ENCODE measurements around the gene RPS6KA3. TPM values are rescaled to one million over a fixed set of nuclear protein-coding genes. Genes with fewer than 3 reads are reported as not detected.

The RPS6KA3 gene
- polyA plus RNA-seq, 1 donor (not counting 4 experiments of a cell fraction or from before 2014, with no cell fraction given): 32.1 TPM

DNA sequence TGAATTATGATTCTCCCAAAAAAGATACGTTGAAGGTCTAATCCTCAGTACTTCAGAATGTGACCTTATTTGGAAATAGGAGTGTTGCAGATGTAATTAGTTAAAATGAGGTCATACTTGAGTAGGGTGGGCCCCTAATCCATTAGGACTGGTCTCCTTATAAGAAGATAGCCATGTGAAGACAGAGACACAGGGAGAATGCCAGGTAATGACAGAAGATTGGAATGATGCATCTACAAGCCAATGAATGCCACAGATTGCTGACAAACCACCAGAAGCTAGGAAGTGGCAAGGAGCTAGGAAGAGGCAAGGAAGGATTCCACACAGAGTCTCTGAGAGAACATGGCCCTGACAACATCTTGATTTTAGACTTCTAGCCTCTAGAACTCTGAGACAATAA is 7.4 kb upstream of the RPS6KA3 start:
- no peaks in the 10 kb centered on the region for H4K20me1 ChIP-seq (ENCODE audit: control insufficient read depth, extremely low read depth, insufficient read depth, low read length)
- FAIRE-seq: no peak
- DNase-seq (ENCODE audit: low read depth, low spot score): no peak
- H2AFZ ChIP-seq (ENCODE audit: control insufficient read depth, low read length): no peak overlapping the region
- H3K4me3 ChIP-seq (ENCODE audit: control insufficient read depth in 2 of 3, extremely low read depth in 1 of 3, insufficient read depth in 2 of 3, low read depth in 1 of 3, low read length in 3 of 3): no peak overlapping the region
- H3K4me1 ChIP-seq (ENCODE audit: control insufficient read depth, extremely low read depth, insufficient read depth, low read length): no peaks in the 10 kb centered on the region
- no peak overlapping the region for H3K27ac ChIP-seq (ENCODE audit: control insufficient read depth, insufficient read depth, low read length)
- no peaks in the 10 kb centered on the region for H3K27me3 ChIP-seq (ENCODE audit: control insufficient read depth, extremely low read depth, insufficient read depth, low read length)
- H3K9ac ChIP-seq (ENCODE audit: control insufficient read depth, extremely low read depth, insufficient read depth, low read length): no peak overlapping the region
- no peaks in the 10 kb centered on the region for H3K9me1 ChIP-seq (ENCODE audit: control insufficient read depth, extremely low read depth, insufficient read depth, low read length)
- TF ChIP-seq EZH2 (IDR thresholded peaks at IDR 0.05; ENCODE audit: low read length): no peak
- TF ChIP-seq, protein P1, sequence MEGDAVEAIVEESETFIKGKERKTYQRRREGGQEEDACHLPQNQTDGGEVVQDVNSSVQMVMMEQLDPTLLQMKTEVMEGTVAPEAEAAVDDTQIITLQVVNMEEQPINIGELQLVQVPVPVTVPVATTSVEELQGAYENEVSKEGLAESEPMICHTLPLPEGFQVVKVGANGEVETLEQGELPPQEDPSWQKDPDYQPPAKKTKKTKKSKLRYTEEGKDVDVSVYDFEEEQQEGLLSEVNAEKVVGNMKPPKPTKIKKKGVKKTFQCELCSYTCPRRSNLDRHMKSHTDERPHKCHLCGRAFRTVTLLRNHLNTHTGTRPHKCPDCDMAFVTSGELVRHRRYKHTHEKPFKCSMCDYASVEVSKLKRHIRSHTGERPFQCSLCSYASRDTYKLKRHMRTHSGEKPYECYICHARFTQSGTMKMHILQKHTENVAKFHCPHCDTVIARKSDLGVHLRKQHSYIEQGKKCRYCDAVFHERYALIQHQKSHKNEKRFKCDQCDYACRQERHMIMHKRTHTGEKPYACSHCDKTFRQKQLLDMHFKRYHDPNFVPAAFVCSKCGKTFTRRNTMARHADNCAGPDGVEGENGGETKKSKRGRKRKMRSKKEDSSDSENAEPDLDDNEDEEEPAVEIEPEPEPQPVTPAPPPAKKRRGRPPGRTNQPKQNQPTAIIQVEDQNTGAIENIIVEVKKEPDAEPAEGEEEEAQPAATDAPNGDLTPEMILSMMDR (optimal IDR thresholded peaks at IDR 0.05 in 1 of 3, IDR thresholded peaks at IDR 0.05 in 1 of 3, conservative IDR thresholded peaks at IDR 0.05 in 1 of 3; ENCODE audit: extremely low read depth in 1 of 3, insufficient read depth in 2 of 3, low read length in 3 of 3): no peak
- no peak overlapping the region for H3K4me2 ChIP-seq (ENCODE audit: control insufficient read depth, extremely low read depth, insufficient read depth, low read depth, low read length)
- dilution Hi-C loops (cut with MboI; ENCODE audit: extremely low pct_ligation_motif_present, low sequenced_read_pairs): no loop called here
- no peaks in the 10 kb centered on the region for H3K36me3 ChIP-seq (ENCODE audit: control insufficient read depth in 2 of 2, extremely low read depth in 1 of 2, insufficient read depth in 2 of 2, low read length in 2 of 2)
- no peaks in the 10 kb centered on the region for H3K9me3 ChIP-seq (ENCODE audit: control insufficient read depth, low read depth, low read length)
- H3K79me2 ChIP-seq (ENCODE audit: control insufficient read depth, insufficient read depth, low read length): no peaks in the 10 kb centered on the region

DNA sequence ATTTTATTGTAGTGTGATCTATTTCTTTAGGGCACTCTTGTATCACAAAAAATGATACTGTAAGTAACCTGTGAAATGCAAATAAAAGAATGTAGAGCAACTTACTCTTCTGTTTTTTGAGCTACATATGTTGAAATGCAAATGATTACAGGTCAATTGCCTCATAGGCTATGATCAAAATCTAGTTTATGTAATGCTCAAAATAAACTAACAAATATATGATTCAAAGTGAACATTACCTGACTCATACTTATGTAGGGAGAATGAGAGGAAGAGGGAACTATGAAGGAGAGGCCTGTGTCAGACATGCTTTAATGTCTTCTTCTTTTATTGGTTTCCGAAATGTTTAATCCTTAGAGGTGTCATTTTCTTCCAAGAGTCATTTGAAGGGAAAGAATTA is 5.0 kb upstream of the RPS6KA3 start:
- no peak overlapping the region for H3K4me3 ChIP-seq (ENCODE audit: control insufficient read depth in 2 of 3, extremely low read depth in 1 of 3, insufficient read depth in 2 of 3, low read depth in 1 of 3, low read length in 3 of 3)
- no peak overlapping the region for H3K9ac ChIP-seq (ENCODE audit: control insufficient read depth, extremely low read depth, insufficient read depth, low read length)
- H3K27me3 ChIP-seq (ENCODE audit: control insufficient read depth, extremely low read depth, insufficient read depth, low read length): no peaks in the 10 kb centered on the region
- H4K20me1 ChIP-seq (ENCODE audit: control insufficient read depth, extremely low read depth, insufficient read depth, low read length): no peaks in the 10 kb centered on the region
- dilution Hi-C loops (cut with MboI; ENCODE audit: extremely low pct_ligation_motif_present, low sequenced_read_pairs): no loop called here
- no peak overlapping the region for H3K27ac ChIP-seq (ENCODE audit: control insufficient read depth, insufficient read depth, low read length)
- no peaks in the 10 kb centered on the region for H3K36me3 ChIP-seq (ENCODE audit: control insufficient read depth in 2 of 2, extremely low read depth in 1 of 2, insufficient read depth in 2 of 2, low read length in 2 of 2)
- TF ChIP-seq, protein P1 (optimal IDR thresholded peaks at IDR 0.05 in 1 of 3, IDR thresholded peaks at IDR 0.05 in 1 of 3, conservative IDR thresholded peaks at IDR 0.05 in 1 of 3; ENCODE audit: extremely low read depth in 1 of 3, insufficient read depth in 2 of 3, low read length in 3 of 3): no peak
- TF ChIP-seq EZH2 (IDR thresholded peaks at IDR 0.05; ENCODE audit: low read length): no peak
- H3K79me2 ChIP-seq (ENCODE audit: control insufficient read depth, insufficient read depth, low read length): no peaks in the 10 kb centered on the region
- no peak overlapping the region for H2AFZ ChIP-seq (ENCODE audit: control insufficient read depth, low read length)
- H3K4me1 ChIP-seq (ENCODE audit: control insufficient read depth, extremely low read depth, insufficient read depth, low read length): no peaks in the 10 kb centered on the region
- no peak for FAIRE-seq
- no peaks in the 10 kb centered on the region for H3K9me3 ChIP-seq (ENCODE audit: control insufficient read depth, low read depth, low read length)
- H3K4me2 ChIP-seq (ENCODE audit: control insufficient read depth, extremely low read depth, insufficient read depth, low read depth, low read length): no peak overlapping the region
- DNase-seq (ENCODE audit: low read depth, low spot score): no peak
- no peaks in the 10 kb centered on the region for H3K9me1 ChIP-seq (ENCODE audit: control insufficient read depth, extremely low read depth, insufficient read depth, low read length)

Measured in keratinocyte (primary cell).